Stimulated activated CD4-positive, alpha-beta T cell treated with anti-CD3 and anti-CD28 coated beads, Interleukin-4, amount 100 ng/mL, for 48 hours (primary cell): Measurements from ENCODE around the gene ICOS.

ENCODE experiments used
- DNase-seq, 2 donors: peaks; one replicate each; pipeline ENCODE4 v3.0.0-alpha.2; 2020; ENCODE audit warnings: low read depth in 2 of 2

ICOS gene

DNA sequence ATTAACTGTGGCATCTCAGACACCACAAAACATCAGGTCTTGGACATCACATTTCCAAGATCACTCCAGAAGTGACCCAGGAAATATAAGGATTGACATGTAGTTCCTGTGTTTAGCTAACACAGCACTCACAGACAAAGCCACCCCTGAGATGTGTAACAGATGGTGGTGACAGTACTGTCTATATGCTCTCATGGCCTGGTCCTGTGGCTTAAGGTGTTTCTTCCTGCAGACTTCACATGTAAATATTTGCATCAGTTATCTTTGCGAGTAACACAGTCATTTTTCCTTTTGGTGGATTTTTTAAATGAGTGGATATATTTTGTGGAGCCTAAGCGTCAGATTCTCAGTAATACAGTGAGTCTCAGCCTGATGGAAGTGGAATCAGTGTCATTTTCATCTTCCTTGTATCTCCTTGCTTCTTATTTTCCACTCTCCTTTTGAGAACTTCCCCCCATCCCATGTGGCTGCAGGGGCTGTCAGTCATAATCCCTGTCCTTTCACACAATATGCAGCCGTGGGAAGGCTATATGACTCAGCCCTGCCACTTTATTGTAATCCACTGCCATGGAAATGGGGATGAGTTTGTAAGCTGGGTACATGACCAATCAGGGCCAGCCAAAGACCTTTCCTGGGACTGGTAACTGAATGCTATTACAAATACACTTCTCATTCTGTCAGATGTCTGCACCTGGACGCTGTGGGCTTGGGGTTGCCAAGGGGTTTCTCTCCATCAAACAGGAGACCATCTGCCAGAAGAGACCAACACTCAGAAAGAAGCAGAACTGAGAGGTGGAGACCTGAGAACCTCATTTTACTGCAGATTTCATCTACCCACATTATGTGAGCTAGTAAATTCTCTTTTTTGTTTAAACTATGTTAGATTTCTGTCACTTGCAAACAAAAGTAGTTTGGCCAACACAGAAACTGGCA, 74.3 kb downstream of the ICOS start:
- DNase-seq: no peak
